WTC11 (cell line): ENCODE data around the gene ACY1. TPM values are rescaled to one million over a fixed set of nuclear protein-coding genes. Genes with fewer than 3 reads are reported as not detected.
A peak's percentile ranks its signal among the peaks of the same experiment; 100 is the strongest.
"Not testable (repeated sequence)": the region's sequence is repeated elsewhere in the genome, so short reads cannot be mapped to it uniquely, and the experiment has no call there.

Source experiments
- ATAC-seq: fragments of 200-7000 bp; cut with Tn5 transposase; 2 replicates; pipeline ENCODE4 v1.10.0; 2021; ENCODE audit warnings: mild to moderate bottlenecking, moderate library complexity
- CTCF ChIA-PET: fragments of 300-600 bp; sonication (Branson Sonifier 250); formaldehyde crosslinking; loops from one replicate; lab custom pipeline; 2021; ENCODE audit warnings: antibody characterized with exemption; lab: Charles Lee
- POLR2A ChIA-PET: fragments of 350-600 bp; sonication (Branson Sonifier 250); formaldehyde crosslinking; loops from one replicate; lab custom pipeline; 2021; ENCODE audit warnings: antibody characterized with exemption; lab: Charles Lee
- DNase-seq: peaks from one replicate; pipeline ENCODE4 v3.0.0; 2021; ENCODE audit warnings: low spot score
- H3K27ac Mint-ChIP-seq: 2 replicates; pipeline ENCODE4 v1.8.0; 2021; ENCODE audit warnings: mixed read lengths
- H3K27me3 Mint-ChIP-seq: 2 replicates; pipeline ENCODE4 v1.8.0; 2021; ENCODE audit warnings: low read depth, mild to moderate bottlenecking, moderate library complexity, mixed read lengths
- H3K36me3 Mint-ChIP-seq: 2 replicates; pipeline ENCODE4 v1.8.0; 2021; ENCODE audit warnings: mixed read lengths
- H3K4me1 Mint-ChIP-seq: 2 replicates; pipeline ENCODE4 v1.8.0; 2022; ENCODE audit warnings: mixed read lengths
- H3K4me3 Mint-ChIP-seq: 2 replicates; pipeline ENCODE4 v1.8.0; 2021; ENCODE audit warnings: mild to moderate bottlenecking, moderate library complexity, mixed read lengths
- H3K9me3 Mint-ChIP-seq: 2 replicates; pipeline ENCODE4 v1.8.0; 2021; ENCODE audit warnings: mixed read lengths
- GABPB1 ChIP-seq: sonication (generic); formaldehyde crosslinking; IDR thresholded peaks from 2 replicates; pipeline ENCODE4 v1.8.1; 2023; ENCODE audit warnings: mild to moderate bottlenecking, missing genetic modification reagents
- JUN ChIP-seq: sonication (generic); formaldehyde crosslinking; IDR thresholded peaks from 2 replicates; pipeline ENCODE4 v1.8.0; 2023; ENCODE audit warnings: mild to moderate bottlenecking, missing genetic modification reagents
- ZNF423 ChIP-seq: fragments of 250-450 bp; sonication (Bioruptor Pico); IDR thresholded peaks from 2 replicates; pipeline ENCODE4 v2.1.2; 2022; ENCODE audit warnings: mild to moderate bottlenecking, moderate library complexity
- ZNF512 ChIP-seq: sonication (generic); formaldehyde crosslinking; IDR thresholded peaks from 2 replicates; pipeline ENCODE4 v1.8.1; 2022; ENCODE audit warnings: missing genetic modification reagents, borderline replicate concordance
- ZNF532 ChIP-seq: fragments of 250-450 bp; sonication (Bioruptor Pico); IDR thresholded peaks from 2 replicates; pipeline ENCODE4 v1.9.0; 2021; ENCODE audit warnings: mild to moderate bottlenecking, borderline replicate concordance
- total RNA-seq: library from RNA; stranded (reverse); gene quantifications from 3 replicates; pipeline ENCODE4 v1.2.3, GENCODE V29; 2021
- TF ChIP-seq, protein P1 (sequence below): sonication (generic); formaldehyde crosslinking; IDR thresholded peaks from 2 replicates; pipeline ENCODE4 v1.8.1; 2022; ENCODE audit warnings: low read depth, missing genetic modification reagents, borderline replicate concordance
- TF ChIP-seq, protein P2 (sequence below): sonication (generic); formaldehyde crosslinking; IDR thresholded peaks from 2 replicates; pipeline ENCODE4 v1.8.0; 2023; ENCODE audit warnings: missing genetic modification reagents

ACY1 gene
- total RNA-seq, 1 experiment from 2014 or later, result 53.8 TPM

DNA sequence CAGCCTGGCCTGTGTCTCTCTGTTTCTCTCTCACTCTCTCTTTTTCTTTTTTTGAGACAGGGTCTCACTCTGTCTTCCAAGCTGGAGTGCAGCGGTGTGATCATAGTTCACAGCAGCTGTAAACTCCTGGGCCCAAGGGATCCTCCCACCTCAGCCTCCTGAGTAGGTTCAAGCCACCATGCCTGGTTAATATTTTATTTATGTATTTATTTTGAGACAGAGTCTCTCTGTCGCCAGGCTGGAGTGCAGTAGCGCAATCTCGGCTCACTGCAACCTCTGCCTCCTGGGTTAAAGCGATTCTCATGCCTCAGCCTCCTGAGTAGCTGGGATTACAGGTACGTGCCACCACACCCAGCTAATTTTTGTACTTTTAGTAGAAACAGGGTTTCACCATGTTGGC is 50.4 kb downstream of the ACY1 start:
- H3K36me3 Mint-ChIP-seq, H3K4me3 Mint-ChIP-seq, H3K4me1 Mint-ChIP-seq, ATAC-seq, H3K27me3 Mint-ChIP-seq, POLR2A ChIA-PET, DNase-seq, H3K9me3 Mint-ChIP-seq: not testable (repeated sequence)
- H3K27ac Mint-ChIP-seq, result peak overlapping the region; percentile 41; the same call in 1 of the 2 replicates
- CTCF ChIA-PET, result interaction anchor here (0.8 to 3.7 kb wide), 3 partner anchors 22 to 51 kb away, joined by 4 to 22 read pairs (median 4); partner anchors contain the start of gene ACY1

DNA sequence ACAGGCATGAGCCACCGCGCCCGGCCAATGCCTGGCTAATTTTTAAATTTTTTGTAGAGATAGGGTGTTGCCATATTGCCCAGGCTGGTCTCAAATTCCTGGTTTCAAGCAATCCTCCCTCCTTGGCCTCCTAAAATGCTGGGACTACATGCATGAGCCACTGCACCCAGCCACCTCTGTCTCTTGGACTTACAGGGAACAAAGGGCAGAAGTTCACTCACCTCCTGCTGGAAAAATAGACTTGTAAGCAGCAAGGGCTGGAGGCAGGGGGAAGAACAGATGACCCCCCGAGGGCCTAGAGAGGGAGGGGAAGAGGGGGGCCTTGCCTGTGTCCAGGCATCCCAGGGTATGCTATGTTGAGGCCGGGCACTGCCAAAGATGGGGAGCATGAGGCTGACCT is 50.9 kb downstream of the ACY1 start:
- peaks cover 7% of the 10 kb centered on the region; the same call in 1 of the 2 replicates for H3K4me1 Mint-ChIP-seq
- CTCF ChIA-PET, result interaction anchor here (3.7 kb wide), 1 partner anchor 29 kb away, joined by 22 read pairs; no protein-coding TSS in a partner anchor

More for the DNA sequence above, 50.9 kb downstream of the ACY1 start:
- Mint-ChIP-seq H3K36me3 (no peaks in the 10 kb centered on the region), H3K27ac (no peak overlapping the region), H3K9me3 (no peaks in the 10 kb centered on the region), H3K27me3 (no peaks in the 10 kb centered on the region), H3K4me3 (no peak overlapping the region)
- ATAC-seq (no peak), DNase-seq (no peak)
- TF ChIP-seq ZNF532 (CRISPR knock-in tag) (no peak), ZNF512 (CRISPR knock-in tag) (no peak), ZNF423 (no peak), JUN (CRISPR knock-in tag) (no peak), GABPB1 (CRISPR knock-in tag) (no peak)
- TF ChIP-seq, protein P1, sequence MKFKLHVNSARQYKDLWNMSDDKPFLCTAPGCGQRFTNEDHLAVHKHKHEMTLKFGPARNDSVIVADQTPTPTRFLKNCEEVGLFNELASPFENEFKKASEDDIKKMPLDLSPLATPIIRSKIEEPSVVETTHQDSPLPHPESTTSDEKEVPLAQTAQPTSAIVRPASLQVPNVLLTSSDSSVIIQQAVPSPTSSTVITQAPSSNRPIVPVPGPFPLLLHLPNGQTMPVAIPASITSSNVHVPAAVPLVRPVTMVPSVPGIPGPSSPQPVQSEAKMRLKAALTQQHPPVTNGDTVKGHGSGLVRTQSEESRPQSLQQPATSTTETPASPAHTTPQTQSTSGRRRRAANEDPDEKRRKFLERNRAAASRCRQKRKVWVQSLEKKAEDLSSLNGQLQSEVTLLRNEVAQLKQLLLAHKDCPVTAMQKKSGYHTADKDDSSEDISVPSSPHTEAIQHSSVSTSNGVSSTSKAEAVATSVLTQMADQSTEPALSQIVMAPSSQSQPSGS, result no peak
- TF ChIP-seq, protein P2, sequence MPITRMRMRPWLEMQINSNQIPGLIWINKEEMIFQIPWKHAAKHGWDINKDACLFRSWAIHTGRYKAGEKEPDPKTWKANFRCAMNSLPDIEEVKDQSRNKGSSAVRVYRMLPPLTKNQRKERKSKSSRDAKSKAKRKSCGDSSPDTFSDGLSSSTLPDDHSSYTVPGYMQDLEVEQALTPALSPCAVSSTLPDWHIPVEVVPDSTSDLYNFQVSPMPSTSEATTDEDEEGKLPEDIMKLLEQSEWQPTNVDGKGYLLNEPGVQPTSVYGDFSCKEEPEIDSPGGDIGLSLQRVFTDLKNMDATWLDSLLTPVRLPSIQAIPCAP (CRISPR knock-in tag), result no peak
- POLR2A ChIA-PET, result no interaction called here
